Right lobe of liver (tissue), 6 donors: Measurements from ENCODE around the gene PLXNB1. TPM values are rescaled to one million over a fixed set of nuclear protein-coding genes. Genes with fewer than 3 reads are reported as not detected.

Source experiments
- ATAC-seq, 4 donors: fragments of 200-7000 bp; cut with Tn5 transposase; one replicate each; pipeline ENCODE4 v1.9.1; 2020; ENCODE audit warnings: mild to moderate bottlenecking in 4 of 4, moderate library complexity in 4 of 4
- DNase-seq, 3 donors: peaks; one replicate each; pipeline ENCODE4 v3.0.0-alpha.2; 2020
- H3K27ac ChIP-seq, 3 donors: fragments of 200-600 bp; one replicate each; pipeline ENCODE4 v1.8.0; 2022
- H3K27me3 ChIP-seq, 2 donors: fragments of 200-600 bp; one replicate each; pipeline ENCODE4 v1.8.0; 2022
- H3K36me3 ChIP-seq, 4 donors: fragments of 200-600 bp; sonication (generic) in 1 of 4; one replicate each; pipeline versions ENCODE4 v1.5.1 to v1.8.0; 2017 to 2022; ENCODE audit warnings: control low read depth in 1 of 4
- H3K4me1 ChIP-seq, 4 donors: fragments of 200-600 bp; sonication (generic) in 1 of 4; one replicate each; pipeline versions ENCODE4 v1.5.1 to v1.8.0; 2017 to 2022; ENCODE audit warnings: control low read depth in 1 of 4
- H3K4me3 ChIP-seq, 3 donors: fragments of 200-600 bp; one replicate each; pipeline ENCODE4 v1.8.0; 2022
- H3K9me3 ChIP-seq, 4 donors: fragments of 200-600 bp; sonication (generic) in 1 of 4; one replicate each; pipeline versions ENCODE4 v1.5.1 to v1.8.0; 2017 to 2022; ENCODE audit warnings: control low read depth in 1 of 4
- POLR2A ChIP-seq: fragments of 450-650 bp; IDR thresholded peaks from one replicate; pipeline ENCODE4 v1.6.1; 2017; ENCODE audit warnings: antibody characterized with exemption, mild to moderate bottlenecking
- WGBS: methylation state at CpG from one replicate; pipeline ENCODE4 v1.1.6; 2018; ENCODE audit warnings: low coverage, low lambda C conversion rate; ENCODE audit not compliant: insufficient coverage; ENCODE audit errors: missing lambda C conversion rate; 5-methylcytosine and 5-hydroxymethylcytosine counted together
- intact Hi-C, 2 donors: fragments of 100-400 bp; cut with DNase I; formaldehyde crosslinking; loops; one replicate each; pipeline versions ENCODE4 v1.11.2 to v1.14.1; 2022
- total RNA-seq, 6 experiments: library from RNA; depleted of rRNA in 2 of 6; stranded (reverse); fragments of >200 nt in 2 of 6; fragmentation: NEBNext Ultra II Directional in 3 of 6; extraction: Animal tissue kit (Norgen Biotek cat#: 25700) in 3 of 6; gene quantifications; one replicate each; pipeline versions ENCODE4 v1.1.0 to v1.2.4, GENCODE V29; 2016 to 2023
- TF ChIP-seq, protein P1 (sequence below), 4 donors: fragments of 200-600 bp in 3 of 4; fragments of 450-650 bp in 1 of 4; IDR thresholded peaks; one replicate each; pipeline versions ENCODE4 v1.5.1 to v1.8.0; 2016 to 2022; ENCODE audit warnings: antibody characterized with exemption in 4 of 4, mild to moderate bottlenecking in 2 of 4
- donor health status: DM: no; HTN: yes; CAD: no.
- donor health status: DM: no; HTN: no; CAD: no.
- donor health status: DM: no; HTN: no; CAD: no.
- donor health status: DM: no; HTN: yes; CAD: no.
- donor health status: DM: no; HTN: yes; CAD: no.

The PLXNB1 gene
- total RNA-seq, 6 experiments from 2014 or later: 65.9 to 132 (median 86.5) TPM

DNA sequence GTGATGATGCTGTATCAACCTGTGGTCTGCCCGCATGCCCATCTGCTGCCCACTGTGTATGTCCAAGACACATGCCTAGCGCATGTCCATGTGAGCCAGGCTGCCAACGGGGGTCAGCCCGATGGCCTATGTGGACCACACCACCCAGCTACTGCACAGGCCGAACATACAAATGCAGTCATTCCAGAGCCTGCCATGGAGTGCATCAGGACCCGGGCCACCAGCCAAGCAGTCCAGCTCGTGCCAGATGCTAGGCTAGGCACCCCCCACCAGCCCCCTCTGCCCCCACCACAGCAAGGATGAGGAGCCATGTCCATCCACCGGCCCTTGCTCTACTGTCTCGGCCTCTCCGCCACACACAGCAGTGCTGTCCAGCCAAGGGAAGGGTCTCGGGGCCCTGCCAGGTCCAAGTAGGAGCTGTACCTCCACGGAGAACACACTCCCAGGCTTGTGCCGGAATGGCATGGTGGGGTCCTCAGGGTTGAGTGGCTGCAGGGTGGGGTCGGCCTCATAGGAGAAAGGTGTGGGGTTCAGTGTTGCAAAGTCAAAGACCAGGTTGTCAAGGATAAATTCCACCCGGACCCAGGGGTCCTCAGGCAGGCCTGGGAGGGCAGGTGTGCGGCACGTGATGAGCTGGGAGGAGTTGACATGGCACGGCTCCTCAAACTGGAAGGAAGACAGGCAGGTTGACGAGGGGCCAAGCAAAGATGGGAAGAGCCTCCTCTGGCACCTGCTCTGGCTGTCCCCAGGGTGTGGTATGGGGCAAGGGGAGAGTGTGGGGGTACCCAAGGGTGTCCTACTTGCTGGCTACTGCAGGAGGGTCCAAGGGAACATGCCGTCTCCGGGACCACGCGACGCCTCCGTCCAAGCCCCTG is 15.3 kb downstream of the PLXNB1 start:
- no peak overlapping the region for H3K4me3 ChIP-seq
- ATAC-seq (no peak), DNase-seq (peak in 2 of 3 donors; percentile 15 to 41)
- no peak for TF ChIP-seq POLR2A
- TF ChIP-seq, protein P1, sequence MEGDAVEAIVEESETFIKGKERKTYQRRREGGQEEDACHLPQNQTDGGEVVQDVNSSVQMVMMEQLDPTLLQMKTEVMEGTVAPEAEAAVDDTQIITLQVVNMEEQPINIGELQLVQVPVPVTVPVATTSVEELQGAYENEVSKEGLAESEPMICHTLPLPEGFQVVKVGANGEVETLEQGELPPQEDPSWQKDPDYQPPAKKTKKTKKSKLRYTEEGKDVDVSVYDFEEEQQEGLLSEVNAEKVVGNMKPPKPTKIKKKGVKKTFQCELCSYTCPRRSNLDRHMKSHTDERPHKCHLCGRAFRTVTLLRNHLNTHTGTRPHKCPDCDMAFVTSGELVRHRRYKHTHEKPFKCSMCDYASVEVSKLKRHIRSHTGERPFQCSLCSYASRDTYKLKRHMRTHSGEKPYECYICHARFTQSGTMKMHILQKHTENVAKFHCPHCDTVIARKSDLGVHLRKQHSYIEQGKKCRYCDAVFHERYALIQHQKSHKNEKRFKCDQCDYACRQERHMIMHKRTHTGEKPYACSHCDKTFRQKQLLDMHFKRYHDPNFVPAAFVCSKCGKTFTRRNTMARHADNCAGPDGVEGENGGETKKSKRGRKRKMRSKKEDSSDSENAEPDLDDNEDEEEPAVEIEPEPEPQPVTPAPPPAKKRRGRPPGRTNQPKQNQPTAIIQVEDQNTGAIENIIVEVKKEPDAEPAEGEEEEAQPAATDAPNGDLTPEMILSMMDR (IDR thresholded peaks at IDR 0.05): no peak
- peaks cover 0 to 99% (median 46%) of the 10 kb centered on the region in 4 donors for H3K36me3 ChIP-seq
- H3K9me3 ChIP-seq: no peaks in the 10 kb centered on the region
- intact Hi-C loops: no loop called here
- H3K27ac ChIP-seq: no peak overlapping the region
- WGBS: 86% methylated on average over 6 of the region's 25 CpGs
- no peaks in the 10 kb centered on the region for H3K27me3 ChIP-seq
- H3K4me1 ChIP-seq: no peaks in the 10 kb centered on the region

DNA sequence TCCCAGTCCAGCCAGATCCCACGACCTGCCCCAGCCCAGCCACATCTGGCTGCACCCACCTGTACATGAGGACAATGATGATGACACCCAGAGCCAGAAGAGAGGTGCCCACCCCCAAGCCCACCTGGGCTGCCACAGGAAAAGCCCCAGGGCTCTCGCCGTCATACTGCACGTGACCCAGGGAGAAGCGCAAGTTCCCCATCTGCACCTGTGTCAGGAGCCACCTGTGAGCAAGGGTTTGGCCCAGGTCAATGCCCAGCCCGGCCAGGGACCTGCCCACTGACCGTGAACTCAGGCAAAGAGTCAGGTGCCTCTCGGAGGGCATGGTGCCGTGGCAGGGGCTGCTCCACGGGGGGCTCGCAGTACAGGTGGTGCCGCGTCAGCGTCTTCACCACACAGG is 16.3 kb downstream of the PLXNB1 start:
- no peak overlapping the region for H3K27ac ChIP-seq
- WGBS: 89% methylated on average over 5 of the region's 14 CpGs
- H3K4me1 ChIP-seq: no peaks in the 10 kb centered on the region
- no peaks in the 10 kb centered on the region for H3K9me3 ChIP-seq
- intact Hi-C loops: no loop called here
- H3K36me3 ChIP-seq: peaks cover 0 to 99% (median 46%) of the 10 kb centered on the region in 4 donors
- H3K4me3 ChIP-seq: no peak overlapping the region
- ATAC-seq: no peak
- H3K27me3 ChIP-seq: no peaks in the 10 kb centered on the region
- TF ChIP-seq POLR2A: no peak
- TF ChIP-seq, protein P1 (IDR thresholded peaks at IDR 0.05): no peak
- peak in 2 of 3 donors; percentile 37 to 52 for DNase-seq

DNA sequence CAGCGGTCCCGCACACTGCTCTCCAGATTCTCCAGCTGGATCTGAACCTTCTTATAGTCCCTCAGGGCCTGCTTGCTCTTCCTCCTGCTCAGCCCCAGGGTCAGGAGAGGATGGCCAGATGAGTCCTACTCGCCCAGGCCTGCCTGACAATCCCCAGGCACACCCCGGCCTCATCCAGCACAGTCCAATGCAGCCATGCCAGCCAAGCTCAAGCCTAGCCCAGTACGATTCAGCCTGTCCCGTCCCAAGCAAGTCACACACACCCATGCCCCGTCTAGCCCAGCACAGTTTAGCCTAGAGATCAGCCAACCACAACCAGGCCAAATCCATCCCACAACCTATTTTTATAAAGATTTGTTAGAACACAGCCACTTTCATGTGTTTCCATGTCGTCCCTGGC is 16.8 kb downstream of the PLXNB1 start:
- peaks cover 0 to 99% (median 44%) of the 10 kb centered on the region in 4 donors for H3K36me3 ChIP-seq
- intact Hi-C loops: no loop called here
- peak in 2 of 3 donors; percentile 7 to 33 for DNase-seq

DNA sequence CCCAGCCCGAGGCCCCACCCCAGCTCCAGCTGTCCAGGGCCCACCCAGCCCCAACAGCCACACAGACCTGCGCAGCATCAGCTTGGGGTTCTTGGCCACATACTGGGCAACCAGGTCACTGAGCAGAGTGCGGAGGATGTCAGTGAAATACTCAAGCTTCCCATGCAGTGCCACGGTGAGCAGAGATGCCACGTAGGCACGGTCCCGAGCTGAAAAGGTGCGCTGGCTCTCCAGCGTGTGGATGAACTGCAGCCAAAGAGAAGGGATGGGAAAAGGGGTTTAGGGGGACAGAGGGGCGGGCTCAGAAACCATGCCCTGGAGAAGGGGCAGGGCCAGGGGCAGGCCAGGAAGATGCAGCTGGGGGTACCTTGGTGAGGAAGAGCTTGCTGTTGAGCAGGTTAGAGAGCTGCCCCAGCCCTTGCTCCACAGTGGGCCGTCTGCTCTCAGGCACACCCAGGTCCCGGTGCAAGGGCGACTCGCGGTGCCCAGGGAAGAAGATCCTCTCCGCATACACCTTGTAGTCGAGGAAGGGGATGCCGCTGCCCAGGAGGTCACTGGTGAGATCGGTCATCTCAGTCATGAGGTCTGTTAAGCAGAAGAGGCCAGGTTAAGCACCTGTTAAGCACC is 17.4 kb downstream of the PLXNB1 start:
- H3K27me3 ChIP-seq: no peaks in the 10 kb centered on the region
- no peak overlapping the region for H3K27ac ChIP-seq
- peaks cover 0 to 99% (median 41%) of the 10 kb centered on the region in 4 donors for H3K36me3 ChIP-seq
- no peaks in the 10 kb centered on the region for H3K9me3 ChIP-seq
- ATAC-seq (no peak), DNase-seq (peak in 2 of 3 donors; percentile 42 to 46)
- WGBS: 83% methylated on average over 6 of the region's 19 CpGs
- H3K4me1 ChIP-seq: no peaks in the 10 kb centered on the region
- intact Hi-C loops: no loop called here
- no peak overlapping the region for H3K4me3 ChIP-seq
- TF ChIP-seq, protein P1 (IDR thresholded peaks at IDR 0.05): no peak
- no peak for TF ChIP-seq POLR2A

More for the DNA sequence above, 16.8 kb downstream of the PLXNB1 start:
- Histone ChIP-seq H3K9me3 (no peaks in the 10 kb centered on the region), H3K4me1 (no peaks in the 10 kb centered on the region), H3K27ac (no peak overlapping the region), H3K27me3 (no peaks in the 10 kb centered on the region), H3K4me3 (no peak overlapping the region)
- 47% methylated on average over 3 of the region's 8 CpGs for WGBS
- no peak for ATAC-seq
- TF ChIP-seq, protein P1 (IDR thresholded peaks at IDR 0.05): no peak
